OCI-LY3 (cell line): Measurements from ENCODE around the gene FGF19.

Source experiments
- EZH2phosphoT487 ChIP-seq: fragments of 200-600 bp; shearing (Covaris generic); IDR thresholded peaks from 2 replicates; pipeline ENCODE4 v1.6.1; 2018; ENCODE audit warnings: antibody characterized with exemption, mixed run types, low read depth
- TF ChIP-seq, protein P1 (sequence below): fragments of 200-600, 300-600 bp; sonication (generic); IDR thresholded peaks from 2 replicates; pipeline ENCODE4 v1.5.1; 2014; ENCODE audit warnings: antibody characterized with exemption, low read length, low read depth

DNA sequence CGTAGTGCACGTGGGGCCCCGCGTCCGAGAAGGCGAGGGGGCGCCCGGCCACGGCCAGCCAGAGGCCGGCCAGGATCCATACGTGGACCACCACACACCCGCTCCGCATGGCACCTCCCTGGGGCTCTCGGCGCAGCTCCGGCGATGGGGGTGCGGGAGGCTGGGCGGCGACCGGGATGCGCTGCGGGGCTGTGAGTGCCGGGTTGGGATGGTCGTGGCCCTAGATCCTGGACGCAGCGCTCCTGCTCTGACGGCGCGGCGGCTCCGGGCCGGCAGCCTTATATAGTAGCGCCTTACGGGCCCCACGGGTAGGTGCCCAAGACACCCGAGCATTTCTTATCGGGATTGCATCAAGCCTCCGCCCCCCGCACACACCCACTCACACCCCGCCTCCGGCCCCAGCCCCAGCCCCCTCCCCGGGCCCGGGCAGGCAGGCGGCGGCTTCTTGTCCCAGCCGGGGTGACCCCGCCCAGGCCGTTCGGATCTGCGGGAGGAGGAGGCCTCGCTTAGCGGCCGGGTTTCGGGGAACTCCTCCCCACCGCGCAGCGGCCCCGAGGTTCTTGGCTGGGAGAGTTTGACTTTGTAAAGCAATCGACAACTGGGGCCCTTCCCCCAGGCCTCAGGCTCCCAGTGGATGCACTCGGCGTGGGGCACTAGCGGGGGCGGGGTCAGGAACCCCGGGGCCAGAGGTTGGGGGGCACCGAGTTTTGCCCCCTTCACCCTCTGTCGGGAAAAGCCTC, at the start of gene FGF19:
- TF ChIP-seq, protein P1, sequence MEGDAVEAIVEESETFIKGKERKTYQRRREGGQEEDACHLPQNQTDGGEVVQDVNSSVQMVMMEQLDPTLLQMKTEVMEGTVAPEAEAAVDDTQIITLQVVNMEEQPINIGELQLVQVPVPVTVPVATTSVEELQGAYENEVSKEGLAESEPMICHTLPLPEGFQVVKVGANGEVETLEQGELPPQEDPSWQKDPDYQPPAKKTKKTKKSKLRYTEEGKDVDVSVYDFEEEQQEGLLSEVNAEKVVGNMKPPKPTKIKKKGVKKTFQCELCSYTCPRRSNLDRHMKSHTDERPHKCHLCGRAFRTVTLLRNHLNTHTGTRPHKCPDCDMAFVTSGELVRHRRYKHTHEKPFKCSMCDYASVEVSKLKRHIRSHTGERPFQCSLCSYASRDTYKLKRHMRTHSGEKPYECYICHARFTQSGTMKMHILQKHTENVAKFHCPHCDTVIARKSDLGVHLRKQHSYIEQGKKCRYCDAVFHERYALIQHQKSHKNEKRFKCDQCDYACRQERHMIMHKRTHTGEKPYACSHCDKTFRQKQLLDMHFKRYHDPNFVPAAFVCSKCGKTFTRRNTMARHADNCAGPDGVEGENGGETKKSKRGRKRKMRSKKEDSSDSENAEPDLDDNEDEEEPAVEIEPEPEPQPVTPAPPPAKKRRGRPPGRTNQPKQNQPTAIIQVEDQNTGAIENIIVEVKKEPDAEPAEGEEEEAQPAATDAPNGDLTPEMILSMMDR, result no peak
- no peak for TF ChIP-seq EZH2phosphoT487
